C4-2B (cell line): ENCODE measurements around the gene PTAFR.

ENCODE experiments used
- H3K27ac ChIP-seq: fragments of 450-650 bp; 2 replicates; pipeline ENCODE4 v1.5.1; 2017
- CTCF ChIP-seq: fragments of 450-650 bp; conservative IDR thresholded peaks from 2 replicates; pipeline ENCODE4 v1.5.1; 2017; ENCODE audit warnings: mild to moderate bottlenecking
- ZFX ChIP-seq: fragments of 450-650 bp; IDR thresholded peaks from 2 replicates; pipeline ENCODE4 v1.6.1; 2017

The PTAFR gene

GRCh38 chr1:28110555-28110954 is 65.9 kb downstream of the PTAFR start:
- TF ChIP-seq ZFX (no peak), CTCF (no peak)
- H3K27ac ChIP-seq: no peak overlapping the region

GRCh38 chr1:28109639-28110038 is 66.9 kb downstream of the PTAFR start:
- no peak overlapping the region for H3K27ac ChIP-seq
- TF ChIP-seq CTCF (no peak), ZFX (no peak)

- TF ChIP-seq CTCF (no peak), ZFX (no peak)
- H3K27ac ChIP-seq: no peak overlapping the region
Observed at GRCh38 chr1:28108001-28108400, 68.5 kb downstream of the PTAFR start.

- no peak for TF ChIP-seq CTCF
- H3K27ac ChIP-seq: no peak overlapping the region
Observed at GRCh38 chr1:28104866-28105467, 71.5 kb downstream of the PTAFR start.

GRCh38 chr1:28102189-28102588 is 74.3 kb downstream of the PTAFR start:
- H3K27ac ChIP-seq: no peak overlapping the region
- TF ChIP-seq ZFX (no peak), CTCF (no peak)

- TF ChIP-seq ZFX: no peak
- no peak for TF ChIP-seq CTCF
- no peak overlapping the region for H3K27ac ChIP-seq
Observed at GRCh38 chr1:28099050-28099769, 77.3 kb downstream of the PTAFR start.
